Cardiac muscle cell (in vitro differentiated cells and primary cell): ENCODE results near the gene SLC28A2. TPM values are rescaled to one million over a fixed set of nuclear protein-coding genes. Genes with fewer than 3 reads are reported as not detected.
"Not testable (repeated sequence)": the region's sequence is repeated elsewhere in the genome, so short reads cannot be mapped to it uniquely, and the experiment has no call there.

Experiments
- DNase-seq, 2 donors: peaks; one replicate each; pipeline versions ENCODE4 v3.0.0 to v3.0.0-alpha.2; 2010 to 2017; ENCODE audit warnings: low read depth in 1 of 2, low spot score in 1 of 2
- H3K27ac ChIP-seq: fragments of 200-600 bp; sonication (generic); 2 replicates; pipeline ENCODE4 v1.5.1; 2016
- H3K27me3 ChIP-seq: fragments of 200-600 bp; sonication (generic); 2 replicates; pipeline ENCODE4 v1.6.0; 2016; ENCODE audit warnings: control low read depth
- H3K36me3 ChIP-seq: fragments of 200-600 bp; sonication (generic); 2 replicates; pipeline ENCODE4 v1.5.1; 2016; ENCODE audit warnings: control low read depth
- H3K4me1 ChIP-seq: fragments of 200-600 bp; sonication (generic); 2 replicates; pipeline ENCODE4 v1.8.1; 2017; ENCODE audit warnings: low read depth, mild to moderate bottlenecking, mixed run types
- H3K4me3 ChIP-seq: fragments of 200-600 bp; sonication (generic); 2 replicates; pipeline ENCODE4 v1.5.1; 2016; ENCODE audit warnings: mild to moderate bottlenecking
- H3K9me3 ChIP-seq: fragments of 200-600 bp; sonication (generic); 2 replicates; pipeline ENCODE4 v1.5.1; 2017; ENCODE audit warnings: low read depth, mild to moderate bottlenecking, control low read depth
- CTCF ChIP-seq: IDR thresholded peaks from 2 replicates; pipeline ENCODE4 v1.5.1; 2012; ENCODE audit warnings: low read depth, mild to moderate bottlenecking, low read length
- polyA plus RNA-seq: library from polyadenylated mRNA; unstranded; fragments of >200 nt; fragmentation: Nextera tagmentation; extraction: Ambion mirVana; gene quantifications from 2 replicates; pipeline ENCODE4 v1.2.1, GENCODE V29; 2016
- total RNA-seq: library from RNA; depleted of rRNA; stranded (reverse); fragments of >200 nt; gene quantifications from 2 replicates; pipeline ENCODE4 v1.2.3, GENCODE V29; 2016

SLC28A2 gene
- total and polyA plus RNA-seq, 2 experiments from 2014 or later: 0.10 TPM; not detected in 1

- H3K27ac ChIP-seq: no peak overlapping the region
These were observed 1.3 kb downstream of the SLC28A2 start for GRCh38 chr15:45253330-45253729.

GRCh38 chr15:45254405-45254804, 2.4 kb downstream of the SLC28A2 start:
- no peaks in the 10 kb centered on the region for H3K27me3 ChIP-seq
- no peaks in the 10 kb centered on the region for H3K9me3 ChIP-seq
- no peak for DNase-seq
- no peaks in the 10 kb centered on the region for H3K4me1 ChIP-seq
- TF ChIP-seq CTCF: no peak
- H3K27ac ChIP-seq: no peak overlapping the region
- H3K36me3 ChIP-seq: no peaks in the 10 kb centered on the region
- no peak overlapping the region for H3K4me3 ChIP-seq

More at GRCh38 chr15:45253330-45253729, 1.3 kb downstream of the SLC28A2 start:
- DNase-seq: no peak
- no peak overlapping the region for H3K4me3 ChIP-seq
- H3K9me3 ChIP-seq: no peaks in the 10 kb centered on the region
- no peaks in the 10 kb centered on the region for H3K27me3 ChIP-seq
- no peaks in the 10 kb centered on the region for H3K36me3 ChIP-seq
- no peaks in the 10 kb centered on the region for H3K4me1 ChIP-seq
- peak; percentile 31 for TF ChIP-seq CTCF

- DNase-seq, H3K4me1 ChIP-seq, H3K27ac ChIP-seq, H3K27me3 ChIP-seq, H3K9me3 ChIP-seq, H3K4me3 ChIP-seq, H3K36me3 ChIP-seq: not testable (repeated sequence)
These were observed 2.8 kb downstream of the SLC28A2 start for GRCh38 chr15:45254824-45255223.

- no peak overlapping the region for H3K4me3 ChIP-seq
- no peaks in the 10 kb centered on the region for H3K9me3 ChIP-seq
- no peaks in the 10 kb centered on the region for H3K36me3 ChIP-seq
- no peak overlapping the region for H3K27ac ChIP-seq
- DNase-seq: no peak
- no peaks in the 10 kb centered on the region for H3K27me3 ChIP-seq
- TF ChIP-seq CTCF: no peak
- H3K4me1 ChIP-seq: no peaks in the 10 kb centered on the region
These were observed 7.8 kb downstream of the SLC28A2 start for GRCh38 chr15:45259796-45260195.

- Histone ChIP-seq H3K4me1 (no peaks in the 10 kb centered on the region), H3K27ac (no peak overlapping the region), H3K36me3 (no peaks in the 10 kb centered on the region), H3K9me3 (no peaks in the 10 kb centered on the region), H3K4me3 (no peak overlapping the region), H3K27me3 (no peaks in the 10 kb centered on the region)
- DNase-seq: no peak
- no peak for TF ChIP-seq CTCF
These were observed 10.9 kb downstream of the SLC28A2 start for GRCh38 chr15:45262906-45263461.

GRCh38 chr15:45263854-45264253, 11.8 kb downstream of the SLC28A2 start:
- Histone ChIP-seq H3K4me3 (no peak overlapping the region), H3K4me1 (no peaks in the 10 kb centered on the region), H3K36me3 (no peaks in the 10 kb centered on the region), H3K27me3 (no peaks in the 10 kb centered on the region), H3K9me3 (no peaks in the 10 kb centered on the region), H3K27ac (no peak overlapping the region)
- TF ChIP-seq CTCF: no peak
- DNase-seq: no peak
